ENCODE data around the gene FGD5.

DNA sequence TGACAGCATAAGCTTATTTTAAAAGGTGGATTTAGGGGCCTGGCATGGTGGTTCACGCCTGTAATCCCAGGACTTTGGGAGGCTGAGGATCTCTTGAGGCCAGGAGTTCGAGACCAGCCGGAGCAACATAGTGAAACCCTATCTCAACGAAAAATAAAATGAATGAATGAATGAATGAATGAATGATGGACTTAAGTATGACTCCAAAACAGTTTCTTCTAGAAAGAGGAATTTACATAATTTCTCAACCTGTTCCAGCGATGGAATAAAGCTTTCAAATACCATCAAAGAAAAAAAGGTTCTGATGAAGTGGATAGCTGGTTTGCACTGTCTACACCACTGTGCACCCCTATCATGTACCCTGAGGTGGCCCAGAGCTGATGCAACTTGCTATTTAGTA is 108.5 kb downstream of the FGD5 start:
- TF ChIP-seq CTCF (IDR thresholded peaks at IDR 0.05) (no peak), POLR2A (IDR thresholded peaks at IDR 0.05) (no peak)

All from esophagus squamous epithelium (tissue), 4 donors.